HepG2 (cell line): ENCODE data around the gene SLC15A3. TPM values are rescaled to one million over a fixed set of nuclear protein-coding genes. Genes with fewer than 3 reads are reported as not detected.

Source experiments
- AKAP8 ChIP-seq: sonication (generic); formaldehyde crosslinking; IDR thresholded peaks from 2 replicates; pipeline ENCODE4 v1.5.1; 2020; ENCODE audit warnings: mild to moderate bottlenecking, missing genetic modification reagents
- GPBP1L1 ChIP-seq: sonication (generic); formaldehyde crosslinking; IDR thresholded peaks from 2 replicates; pipeline ENCODE4 v1.5.0; 2020; ENCODE audit warnings: mild to moderate bottlenecking, missing genetic modification reagents
- HOXA3 ChIP-seq: sonication (generic); formaldehyde crosslinking; IDR thresholded peaks from 2 replicates; pipeline ENCODE4 v1.5.0; 2020; ENCODE audit warnings: missing genetic modification reagents
- KIAA2018 ChIP-seq: sonication (generic); formaldehyde crosslinking; IDR thresholded peaks from 2 replicates; pipeline ENCODE4 v1.5.0; 2020; ENCODE audit warnings: mild to moderate bottlenecking, missing genetic modification reagents, borderline replicate concordance
- REST ChIP-seq, 2 experiments: IDR thresholded peaks; 2 replicates each; pipeline ENCODE4 v1.6.1; 2011 to 2012; ENCODE audit warnings: low read length in 2 of 2, borderline replicate concordance in 1 of 2, low read depth in 1 of 2, mild to moderate bottlenecking in 1 of 2, moderate library complexity in 1 of 2
- THAP8 ChIP-seq: sonication (generic); formaldehyde crosslinking; IDR thresholded peaks from 2 replicates; pipeline ENCODE4 v1.5.1; 2020; ENCODE audit warnings: missing genetic modification reagents, mild to moderate bottlenecking, borderline replicate concordance
- polyA plus RNA-seq, 8 experiments: library from polyadenylated mRNA; depleted of rRNA in 3 of 8; stranded (reverse) in 7 of 8; unstranded in 1 of 8; fragments of >200 nt; fragmentation: Illumina TruSeq in 4 of 8; extraction: Trizol in 4 of 8; gene quantifications; 2 replicates each; pipeline versions ENCODE4 v1.2.1 to v1.2.3, GENCODE V29; 2011 to 2016; ENCODE audit warnings: low read depth in 4 of 8, missing spikeins in 1 of 8, mixed read lengths in 1 of 8; ENCODE audit not compliant: insufficient read depth in 1 of 8
- total RNA-seq, 5 experiments: library from RNA; depleted of rRNA; stranded (reverse); fragments of >200 nt; fragmentation: Illumina TruSeq; extraction: Trizol; gene quantifications; 2 replicates each; pipeline ENCODE4 v1.2.3, GENCODE V29; 2016; ENCODE audit warnings: low read depth in 1 of 5

The SLC15A3 gene
- total and polyA plus RNA-seq, 2 of the 13 experiments (the other 11 are each of a cell fraction or from before 2014, with no cell fraction given), result 0.45 to 0.77 TPM

- TF ChIP-seq REST (IDR thresholded peaks at IDR 0.05; ENCODE audit: borderline replicate concordance in 1 of 2, low read depth in 1 of 2, low read length in 2 of 2) (no peak), HOXA3 (peak; percentile 73), THAP8 (CRISPR knock-in tag) (no peak), GPBP1L1 (CRISPR knock-in tag) (no peak), KIAA2018 (no peak), AKAP8 (CRISPR knock-in tag) (no peak)
Measured at GRCh38 chr11:60924110-60924905, 27.7 kb downstream of the SLC15A3 start, which contains the start of gene TMEM132A (continued).
